ENCODE data around the gene ATP5PD. TPM values are rescaled to one million over a fixed set of nuclear protein-coding genes. Genes with fewer than 3 reads are reported as not detected.

Gene ATP5PD
- total and polyA plus RNA-seq, 2 of the 13 experiments (the other 11 are each of a cell fraction or from before 2014, with no cell fraction given) = 158 to 428 TPM

DNA sequence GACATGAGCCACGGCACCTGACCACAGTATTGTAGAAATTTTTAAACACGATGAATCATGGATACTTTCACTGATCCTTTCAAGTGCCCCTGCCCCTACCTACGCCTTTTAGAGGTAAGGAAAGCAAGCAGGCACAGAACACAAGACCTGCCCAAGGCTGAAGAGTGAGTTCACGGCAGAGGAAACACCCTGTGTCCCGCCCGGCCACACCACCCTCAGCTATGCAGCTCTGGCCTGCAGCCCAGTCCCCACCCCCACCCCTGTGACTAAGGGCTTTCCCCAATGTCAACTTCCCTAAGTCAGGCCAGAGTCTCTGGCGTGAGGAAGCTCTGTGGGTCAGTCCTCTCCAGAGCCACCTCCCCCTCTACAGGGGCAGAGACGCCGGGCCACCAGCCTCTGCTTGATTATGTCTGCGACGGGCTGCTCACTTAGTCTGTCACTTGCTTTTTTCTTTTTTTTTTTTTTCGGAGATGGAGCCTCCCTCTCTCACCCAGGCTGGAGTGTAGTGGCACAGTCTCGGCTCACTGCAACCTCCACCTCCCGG lies 49.4 kb upstream of the ATP5PD start (continued):
- TF ChIP-seq, protein P1, sequence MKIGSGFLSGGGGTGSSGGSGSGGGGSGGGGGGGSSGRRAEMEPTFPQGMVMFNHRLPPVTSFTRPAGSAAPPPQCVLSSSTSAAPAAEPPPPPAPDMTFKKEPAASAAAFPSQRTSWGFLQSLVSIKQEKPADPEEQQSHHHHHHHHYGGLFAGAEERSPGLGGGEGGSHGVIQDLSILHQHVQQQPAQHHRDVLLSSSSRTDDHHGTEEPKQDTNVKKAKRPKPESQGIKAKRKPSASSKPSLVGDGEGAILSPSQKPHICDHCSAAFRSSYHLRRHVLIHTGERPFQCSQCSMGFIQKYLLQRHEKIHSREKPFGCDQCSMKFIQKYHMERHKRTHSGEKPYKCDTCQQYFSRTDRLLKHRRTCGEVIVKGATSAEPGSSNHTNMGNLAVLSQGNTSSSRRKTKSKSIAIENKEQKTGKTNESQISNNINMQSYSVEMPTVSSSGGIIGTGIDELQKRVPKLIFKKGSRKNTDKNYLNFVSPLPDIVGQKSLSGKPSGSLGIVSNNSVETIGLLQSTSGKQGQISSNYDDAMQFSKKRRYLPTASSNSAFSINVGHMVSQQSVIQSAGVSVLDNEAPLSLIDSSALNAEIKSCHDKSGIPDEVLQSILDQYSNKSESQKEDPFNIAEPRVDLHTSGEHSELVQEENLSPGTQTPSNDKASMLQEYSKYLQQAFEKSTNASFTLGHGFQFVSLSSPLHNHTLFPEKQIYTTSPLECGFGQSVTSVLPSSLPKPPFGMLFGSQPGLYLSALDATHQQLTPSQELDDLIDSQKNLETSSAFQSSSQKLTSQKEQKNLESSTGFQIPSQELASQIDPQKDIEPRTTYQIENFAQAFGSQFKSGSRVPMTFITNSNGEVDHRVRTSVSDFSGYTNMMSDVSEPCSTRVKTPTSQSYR (CRISPR knock-in tag; IDR thresholded peaks at IDR 0.05; ENCODE audit: borderline replicate concordance) = peak; percentile 97
- no peak for TF ChIP-seq TRIM24 (CRISPR knock-in tag; IDR thresholded peaks at IDR 0.05)
- TF ChIP-seq ZNF749 (CRISPR knock-in tag; IDR thresholded peaks at IDR 0.05; ENCODE audit: borderline replicate concordance) = no peak
- no peak for TF ChIP-seq RFX3 (CRISPR knock-in tag; IDR thresholded peaks at IDR 0.05)
- peak; percentile 24; the same call in 1 of the 2 replicates for TF ChIP-seq RAD21 (CRISPR knock-in tag; IDR thresholded peaks at IDR 0.05)
- no peak for TF ChIP-seq ZNF563 (CRISPR knock-in tag; IDR thresholded peaks at IDR 0.05)
- TF ChIP-seq TOPORS (CRISPR knock-in tag; IDR thresholded peaks at IDR 0.05) = no peak
- TF ChIP-seq ZNF451 (CRISPR knock-in tag; IDR thresholded peaks at IDR 0.05) = no peak
- TF ChIP-seq, protein P2, sequence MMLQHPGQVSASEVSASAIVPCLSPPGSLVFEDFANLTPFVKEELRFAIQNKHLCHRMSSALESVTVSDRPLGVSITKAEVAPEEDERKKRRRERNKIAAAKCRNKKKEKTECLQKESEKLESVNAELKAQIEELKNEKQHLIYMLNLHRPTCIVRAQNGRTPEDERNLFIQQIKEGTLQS (CRISPR knock-in tag; IDR thresholded peaks at IDR 0.05) = peak; percentile 25; the same call in 1 of the 2 replicates
- TF ChIP-seq ZNF737 (CRISPR knock-in tag; IDR thresholded peaks at IDR 0.05; ENCODE audit: borderline replicate concordance) = no peak
- no peak for TF ChIP-seq ZSCAN12 (CRISPR knock-in tag; IDR thresholded peaks at IDR 0.05)
- TF ChIP-seq, protein P3, sequence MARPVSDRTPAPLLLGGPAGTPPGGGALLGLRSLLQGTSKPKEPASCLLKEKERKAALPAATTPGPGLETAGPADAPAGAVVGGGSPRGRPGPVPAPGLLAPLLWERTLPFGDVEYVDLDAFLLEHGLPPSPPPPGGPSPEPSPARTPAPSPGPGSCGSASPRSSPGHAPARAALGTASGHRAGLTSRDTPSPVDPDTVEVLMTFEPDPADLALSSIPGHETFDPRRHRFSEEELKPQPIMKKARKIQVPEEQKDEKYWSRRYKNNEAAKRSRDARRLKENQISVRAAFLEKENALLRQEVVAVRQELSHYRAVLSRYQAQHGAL (CRISPR knock-in tag; IDR thresholded peaks at IDR 0.05; ENCODE audit: not compliant biosample characterization) = no peak
- TF ChIP-seq, protein P4, sequence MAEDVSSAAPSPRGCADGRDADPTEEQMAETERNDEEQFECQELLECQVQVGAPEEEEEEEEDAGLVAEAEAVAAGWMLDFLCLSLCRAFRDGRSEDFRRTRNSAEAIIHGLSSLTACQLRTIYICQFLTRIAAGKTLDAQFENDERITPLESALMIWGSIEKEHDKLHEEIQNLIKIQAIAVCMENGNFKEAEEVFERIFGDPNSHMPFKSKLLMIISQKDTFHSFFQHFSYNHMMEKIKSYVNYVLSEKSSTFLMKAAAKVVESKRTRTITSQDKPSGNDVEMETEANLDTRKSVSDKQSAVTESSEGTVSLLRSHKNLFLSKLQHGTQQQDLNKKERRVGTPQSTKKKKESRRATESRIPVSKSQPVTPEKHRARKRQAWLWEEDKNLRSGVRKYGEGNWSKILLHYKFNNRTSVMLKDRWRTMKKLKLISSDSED (CRISPR knock-in tag; IDR thresholded peaks at IDR 0.05) = no peak
- TF ChIP-seq TBX3 (IDR thresholded peaks at IDR 0.05; ENCODE audit: borderline replicate concordance) = 0 out of 2 replicates have a peak, but pooled peaks have one; percentile 16
- TF ChIP-seq ZNF547 (CRISPR knock-in tag; IDR thresholded peaks at IDR 0.05) = 0 out of 2 replicates have a peak, but pooled peaks have one; percentile 29
- TF ChIP-seq, protein P5, sequence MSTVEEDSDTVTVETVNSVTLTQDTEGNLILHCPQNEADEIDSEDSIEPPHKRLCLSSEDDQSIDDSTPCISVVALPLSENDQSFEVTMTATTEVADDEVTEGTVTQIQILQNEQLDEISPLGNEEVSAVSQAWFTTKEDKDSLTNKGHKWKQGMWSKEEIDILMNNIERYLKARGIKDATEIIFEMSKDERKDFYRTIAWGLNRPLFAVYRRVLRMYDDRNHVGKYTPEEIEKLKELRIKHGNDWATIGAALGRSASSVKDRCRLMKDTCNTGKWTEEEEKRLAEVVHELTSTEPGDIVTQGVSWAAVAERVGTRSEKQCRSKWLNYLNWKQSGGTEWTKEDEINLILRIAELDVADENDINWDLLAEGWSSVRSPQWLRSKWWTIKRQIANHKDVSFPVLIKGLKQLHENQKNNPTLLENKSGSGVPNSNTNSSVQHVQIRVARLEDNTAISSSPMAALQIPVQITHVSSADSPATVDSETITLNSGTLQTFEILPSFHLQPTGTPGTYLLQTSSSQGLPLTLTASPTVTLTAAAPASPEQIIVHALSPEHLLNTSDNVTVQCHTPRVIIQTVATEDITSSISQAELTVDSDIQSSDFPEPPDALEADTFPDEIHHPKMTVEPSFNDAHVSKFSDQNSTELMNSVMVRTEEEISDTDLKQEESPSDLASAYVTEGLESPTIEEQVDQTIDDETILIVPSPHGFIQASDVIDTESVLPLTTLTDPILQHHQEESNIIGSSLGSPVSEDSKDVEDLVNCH (CRISPR knock-in tag; IDR thresholded peaks at IDR 0.05) = no peak
- TF ChIP-seq ELF1 (CRISPR knock-in tag; IDR thresholded peaks at IDR 0.05) = no peak
- TF ChIP-seq TGIF2 (CRISPR knock-in tag; IDR thresholded peaks at IDR 0.05) = no peak
- TF ChIP-seq ZNF44 (CRISPR knock-in tag; IDR thresholded peaks at IDR 0.05) = no peak
- TF ChIP-seq ZZZ3 (CRISPR knock-in tag; IDR thresholded peaks at IDR 0.05; ENCODE audit: borderline replicate concordance) = no peak
